ENCODE data around the gene DNPEP.

- TF ChIP-seq CTCF (conservative IDR thresholded peaks at IDR 0.05) (no peak), ZFX (IDR thresholded peaks at IDR 0.05) (no peak)
These were observed 64.3 kb downstream of the DNPEP start for GRCh38 chr2:219323434-219323833.

All from C4-2B (cell line).